ENCODE measurements around the gene RASGEF1C.
A peak's percentile ranks its signal among the peaks of the same experiment; 100 is the strongest.
"Not testable (repeated sequence)": the region's sequence is repeated elsewhere in the genome, so short reads cannot be mapped to it uniquely, and the experiment has no call there.

RASGEF1C gene

GRCh38 chr5:180133551-180133950 lies 75.5 kb downstream of the RASGEF1C start:
- Histone ChIP-seq H2AFZ (ENCODE audit: low read length, unreplicated experiment) (no peak overlapping the region), H3K27me3 (ENCODE audit: insufficient read depth, low read length) (peaks cover 4% of the 10 kb centered on the region; the same call in 1 of the 2 replicates), H3K4me1 (ENCODE audit: control insufficient read depth, insufficient read depth, low read length, unreplicated experiment) (peaks cover 9% of the 10 kb centered on the region), H3K4me3 (ENCODE audit: low read depth, low read length) (no peak overlapping the region), H3K27ac (ENCODE audit: low read depth, low read length) (no peak overlapping the region), H3K79me2 (ENCODE audit: control insufficient read depth, insufficient read depth, low read length, unreplicated experiment) (no peaks in the 10 kb centered on the region), H3K36me3 (ENCODE audit: insufficient read depth, low read length) (no peaks in the 10 kb centered on the region)

- Histone ChIP-seq H3K4me1 (ENCODE audit: control insufficient read depth, insufficient read depth, low read length, unreplicated experiment) (peaks cover 9% of the 10 kb centered on the region), H2AFZ (ENCODE audit: low read length, unreplicated experiment) (no peak overlapping the region), H3K4me3 (ENCODE audit: low read depth, low read length) (no peak overlapping the region), H3K27ac (ENCODE audit: low read depth, low read length) (no peak overlapping the region), H3K27me3 (ENCODE audit: insufficient read depth, low read length) (no peaks in the 10 kb centered on the region), H3K36me3 (ENCODE audit: insufficient read depth, low read length) (no peaks in the 10 kb centered on the region), H3K79me2 (ENCODE audit: control insufficient read depth, insufficient read depth, low read length, unreplicated experiment) (no peaks in the 10 kb centered on the region)
Observed at GRCh38 chr5:180133060-180133459, 76.0 kb downstream of the RASGEF1C start.

GRCh38 chr5:180130876-180131740 lies 77.9 kb downstream of the RASGEF1C start:
- H2AFZ ChIP-seq (ENCODE audit: low read length, unreplicated experiment): no peak overlapping the region
- H3K4me1 ChIP-seq (ENCODE audit: control insufficient read depth, insufficient read depth, low read length, unreplicated experiment): peaks cover 9% of the 10 kb centered on the region
- no peaks in the 10 kb centered on the region for H3K36me3 ChIP-seq (ENCODE audit: insufficient read depth, low read length)
- H3K27ac ChIP-seq (ENCODE audit: low read depth, low read length): no peak overlapping the region
- peaks cover 8% of the 10 kb centered on the region for H3K27me3 ChIP-seq (ENCODE audit: insufficient read depth, low read length)
- H3K4me3 ChIP-seq (ENCODE audit: low read depth, low read length): no peak overlapping the region
- H3K79me2 ChIP-seq (ENCODE audit: control insufficient read depth, insufficient read depth, low read length, unreplicated experiment): no peaks in the 10 kb centered on the region

GRCh38 chr5:180130291-180130869 lies 78.6 kb downstream of the RASGEF1C start:
- Histone ChIP-seq H3K4me3 (ENCODE audit: low read depth, low read length) (no peak overlapping the region), H2AFZ (ENCODE audit: low read length, unreplicated experiment) (no peak overlapping the region), H3K79me2 (ENCODE audit: control insufficient read depth, insufficient read depth, low read length, unreplicated experiment) (no peaks in the 10 kb centered on the region), H3K36me3 (ENCODE audit: insufficient read depth, low read length) (no peaks in the 10 kb centered on the region), H3K4me1 (ENCODE audit: control insufficient read depth, insufficient read depth, low read length, unreplicated experiment) (peaks cover 6% of the 10 kb centered on the region), H3K27me3 (ENCODE audit: insufficient read depth, low read length) (peaks cover 8% of the 10 kb centered on the region), H3K27ac (ENCODE audit: low read depth, low read length) (no peak overlapping the region)

- Histone ChIP-seq H3K4me1 (ENCODE audit: control insufficient read depth, insufficient read depth, low read length, unreplicated experiment) (no peaks in the 10 kb centered on the region), H3K27ac (ENCODE audit: low read depth, low read length) (no peak overlapping the region), H3K27me3 (ENCODE audit: insufficient read depth, low read length) (peaks cover 15% of the 10 kb centered on the region)
Observed at GRCh38 chr5:180129291-180130190, 79.5 kb downstream of the RASGEF1C start.

GRCh38 chr5:180128671-180129261 lies 80.2 kb downstream of the RASGEF1C start:
- Histone ChIP-seq H3K79me2 (ENCODE audit: control insufficient read depth, insufficient read depth, low read length, unreplicated experiment) (no peaks in the 10 kb centered on the region), H3K4me3 (ENCODE audit: low read depth, low read length) (no peak overlapping the region), H3K27me3 (ENCODE audit: insufficient read depth, low read length) (peaks cover 23% of the 10 kb centered on the region), H3K27ac (ENCODE audit: low read depth, low read length) (no peak overlapping the region), H2AFZ (ENCODE audit: low read length, unreplicated experiment) (no peak overlapping the region), H3K36me3 (ENCODE audit: insufficient read depth, low read length) (no peaks in the 10 kb centered on the region), H3K4me1 (ENCODE audit: control insufficient read depth, insufficient read depth, low read length, unreplicated experiment) (no peaks in the 10 kb centered on the region)

More at GRCh38 chr5:180129291-180130190, 79.5 kb downstream of the RASGEF1C start:
- Histone ChIP-seq H3K4me3 (ENCODE audit: low read depth, low read length) (no peak overlapping the region), H3K36me3 (ENCODE audit: insufficient read depth, low read length) (no peaks in the 10 kb centered on the region), H3K79me2 (ENCODE audit: control insufficient read depth, insufficient read depth, low read length, unreplicated experiment) (no peaks in the 10 kb centered on the region), H2AFZ (ENCODE audit: low read length, unreplicated experiment) (no peak overlapping the region)

GRCh38 chr5:180127682-180128670 lies 81.0 kb downstream of the RASGEF1C start:
- no peaks in the 10 kb centered on the region for H3K79me2 ChIP-seq (ENCODE audit: control insufficient read depth, insufficient read depth, low read length, unreplicated experiment)
- H3K4me1 ChIP-seq (ENCODE audit: control insufficient read depth, insufficient read depth, low read length, unreplicated experiment): no peaks in the 10 kb centered on the region
- no peaks in the 10 kb centered on the region for H3K36me3 ChIP-seq (ENCODE audit: insufficient read depth, low read length)
- H3K27me3 ChIP-seq (ENCODE audit: insufficient read depth, low read length): peaks cover 30% of the 10 kb centered on the region
- H3K27ac ChIP-seq (ENCODE audit: low read depth, low read length): no peak overlapping the region
- H3K4me3 ChIP-seq (ENCODE audit: low read depth, low read length): no peak overlapping the region
- no peak overlapping the region for H2AFZ ChIP-seq (ENCODE audit: low read length, unreplicated experiment)

- Histone ChIP-seq H2AFZ (ENCODE audit: low read length, unreplicated experiment) (no peak overlapping the region), H3K79me2 (ENCODE audit: control insufficient read depth, insufficient read depth, low read length, unreplicated experiment) (no peaks in the 10 kb centered on the region), H3K27ac (ENCODE audit: low read depth, low read length) (no peak overlapping the region), H3K27me3 (ENCODE audit: insufficient read depth, low read length) (peaks cover 38% of the 10 kb centered on the region), H3K36me3 (ENCODE audit: insufficient read depth, low read length) (no peaks in the 10 kb centered on the region), H3K4me1 (ENCODE audit: control insufficient read depth, insufficient read depth, low read length, unreplicated experiment) (no peaks in the 10 kb centered on the region), H3K4me3 (ENCODE audit: low read depth, low read length) (peak overlapping the region; percentile 20; the same call in 1 of the 2 replicates)
Observed at GRCh38 chr5:180126716-180127681, 82.0 kb downstream of the RASGEF1C start.

GRCh38 chr5:180126156-180126555 lies 82.9 kb downstream of the RASGEF1C start:
- not testable (repeated sequence) for H3K36me3 ChIP-seq (ENCODE audit: insufficient read depth, low read length); H3K79me2 ChIP-seq (ENCODE audit: control insufficient read depth, insufficient read depth, low read length, unreplicated experiment); H3K4me3 ChIP-seq (ENCODE audit: low read depth, low read length); H3K27ac ChIP-seq (ENCODE audit: low read depth, low read length); H3K4me1 ChIP-seq (ENCODE audit: control insufficient read depth, insufficient read depth, low read length, unreplicated experiment); H2AFZ ChIP-seq (ENCODE audit: low read length, unreplicated experiment)
- peaks cover 42% of the 10 kb centered on the region for H3K27me3 ChIP-seq (ENCODE audit: insufficient read depth, low read length)
